ENCODE measurements around the gene RPS6KA2.

Gene RPS6KA2

DNA sequence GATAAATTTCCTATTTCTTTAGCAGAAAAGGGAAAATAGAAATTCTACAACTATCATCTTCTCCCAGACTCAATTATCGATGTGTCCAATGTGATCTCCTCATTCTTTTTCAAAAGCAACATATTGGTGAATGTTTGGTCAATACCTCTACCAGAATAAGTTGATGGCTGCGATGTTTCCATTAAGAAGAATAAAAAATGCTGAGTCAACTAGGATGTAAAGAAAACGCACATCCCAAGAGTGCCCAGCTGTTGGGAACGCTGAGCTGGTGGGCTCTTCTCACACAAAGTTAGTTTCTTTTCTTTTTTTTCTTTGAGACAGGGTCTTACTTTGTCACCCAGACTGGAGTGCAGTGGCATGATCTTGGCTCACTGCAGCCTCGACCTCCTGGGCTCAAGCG lies 80.4 kb downstream of the RPS6KA2 start:
- Histone ChIP-seq H3K4me1 (ENCODE audit: insufficient read depth, low read length) (no peaks in the 10 kb centered on the region), H3K9ac (ENCODE audit: low read depth, low read length) (no peak overlapping the region), H3K27me3 (ENCODE audit: insufficient read depth, low read length, poor library complexity) (no peaks in the 10 kb centered on the region), H3K36me3 (ENCODE audit: insufficient read depth, low read length) (no peaks in the 10 kb centered on the region), H3K4me2 (ENCODE audit: insufficient read depth, low read length) (no peak overlapping the region), H4K20me1 (ENCODE audit: insufficient read depth, low read length) (no peaks in the 10 kb centered on the region), H3K27ac (ENCODE audit: low read length) (no peak overlapping the region), H2AFZ (ENCODE audit: low read depth, low read length) (no peak overlapping the region), H3K9me3 (ENCODE audit: insufficient read depth, low read length, severe bottlenecking) (no peaks in the 10 kb centered on the region), H3K4me3 (ENCODE audit: low read depth in 1 of 2, low read length in 2 of 2) (no peak overlapping the region), H3K79me2 (ENCODE audit: insufficient read depth, low read length) (no peaks in the 10 kb centered on the region)
- DNase-seq = no peak
- ATAC-seq (ENCODE audit: insufficient read depth, low read depth) = no peak
- TF ChIP-seq, protein P1, sequence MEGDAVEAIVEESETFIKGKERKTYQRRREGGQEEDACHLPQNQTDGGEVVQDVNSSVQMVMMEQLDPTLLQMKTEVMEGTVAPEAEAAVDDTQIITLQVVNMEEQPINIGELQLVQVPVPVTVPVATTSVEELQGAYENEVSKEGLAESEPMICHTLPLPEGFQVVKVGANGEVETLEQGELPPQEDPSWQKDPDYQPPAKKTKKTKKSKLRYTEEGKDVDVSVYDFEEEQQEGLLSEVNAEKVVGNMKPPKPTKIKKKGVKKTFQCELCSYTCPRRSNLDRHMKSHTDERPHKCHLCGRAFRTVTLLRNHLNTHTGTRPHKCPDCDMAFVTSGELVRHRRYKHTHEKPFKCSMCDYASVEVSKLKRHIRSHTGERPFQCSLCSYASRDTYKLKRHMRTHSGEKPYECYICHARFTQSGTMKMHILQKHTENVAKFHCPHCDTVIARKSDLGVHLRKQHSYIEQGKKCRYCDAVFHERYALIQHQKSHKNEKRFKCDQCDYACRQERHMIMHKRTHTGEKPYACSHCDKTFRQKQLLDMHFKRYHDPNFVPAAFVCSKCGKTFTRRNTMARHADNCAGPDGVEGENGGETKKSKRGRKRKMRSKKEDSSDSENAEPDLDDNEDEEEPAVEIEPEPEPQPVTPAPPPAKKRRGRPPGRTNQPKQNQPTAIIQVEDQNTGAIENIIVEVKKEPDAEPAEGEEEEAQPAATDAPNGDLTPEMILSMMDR (IDR thresholded peaks at IDR 0.05; ENCODE audit: borderline replicate concordance, extremely low read depth, low read length, poor library complexity, severe bottlenecking) = no peak
- TF ChIP-seq EZH2 (IDR thresholded peaks at IDR 0.05; ENCODE audit: borderline replicate concordance, low read depth, low read length, severe bottlenecking) = no peak

- no peak for ATAC-seq (ENCODE audit: insufficient read depth, low read depth)
- Histone ChIP-seq H3K4me3 (ENCODE audit: low read depth in 1 of 2, low read length in 2 of 2) (no peak overlapping the region), H3K9me3 (ENCODE audit: insufficient read depth, low read length, severe bottlenecking) (no peaks in the 10 kb centered on the region), H3K36me3 (ENCODE audit: insufficient read depth, low read length) (no peaks in the 10 kb centered on the region), H3K79me2 (ENCODE audit: insufficient read depth, low read length) (no peaks in the 10 kb centered on the region), H3K27ac (ENCODE audit: low read length) (no peak overlapping the region), H2AFZ (ENCODE audit: low read depth, low read length) (no peak overlapping the region), H3K9ac (ENCODE audit: low read depth, low read length) (no peak overlapping the region), H4K20me1 (ENCODE audit: insufficient read depth, low read length) (no peaks in the 10 kb centered on the region), H3K4me1 (ENCODE audit: insufficient read depth, low read length) (no peaks in the 10 kb centered on the region), H3K27me3 (ENCODE audit: insufficient read depth, low read length, poor library complexity) (no peaks in the 10 kb centered on the region), H3K4me2 (ENCODE audit: insufficient read depth, low read length) (no peak overlapping the region)
- no peak for DNase-seq
- TF ChIP-seq, protein P1 (IDR thresholded peaks at IDR 0.05; ENCODE audit: borderline replicate concordance, extremely low read depth, low read length, poor library complexity, severe bottlenecking) = no peak
- TF ChIP-seq EZH2 (IDR thresholded peaks at IDR 0.05; ENCODE audit: borderline replicate concordance, low read depth, low read length, severe bottlenecking) = no peak
Observed at GRCh38 chr6:166545156-166546034, 81.7 kb downstream of the RPS6KA2 start.

- H3K9ac ChIP-seq (ENCODE audit: low read depth, low read length) = no peak overlapping the region
- no peak overlapping the region for H2AFZ ChIP-seq (ENCODE audit: low read depth, low read length)
- no peak overlapping the region for H3K4me2 ChIP-seq (ENCODE audit: insufficient read depth, low read length)
- peaks cover 5% of the 10 kb centered on the region for H3K4me1 ChIP-seq (ENCODE audit: insufficient read depth, low read length)
- no peaks in the 10 kb centered on the region for H3K9me3 ChIP-seq (ENCODE audit: insufficient read depth, low read length, severe bottlenecking)
- H3K27me3 ChIP-seq (ENCODE audit: insufficient read depth, low read length, poor library complexity) = no peaks in the 10 kb centered on the region
- H3K36me3 ChIP-seq (ENCODE audit: insufficient read depth, low read length) = no peaks in the 10 kb centered on the region
- H3K4me3 ChIP-seq (ENCODE audit: low read depth in 1 of 2, low read length in 2 of 2) = no peak overlapping the region
- H4K20me1 ChIP-seq (ENCODE audit: insufficient read depth, low read length) = no peaks in the 10 kb centered on the region
- no peak overlapping the region for H3K27ac ChIP-seq (ENCODE audit: low read length)
- no peaks in the 10 kb centered on the region for H3K79me2 ChIP-seq (ENCODE audit: insufficient read depth, low read length)
- no peak for TF ChIP-seq EZH2 (IDR thresholded peaks at IDR 0.05; ENCODE audit: borderline replicate concordance, low read depth, low read length, severe bottlenecking)
- TF ChIP-seq, protein P1 (IDR thresholded peaks at IDR 0.05; ENCODE audit: borderline replicate concordance, extremely low read depth, low read length, poor library complexity, severe bottlenecking) = no peak
- ATAC-seq (ENCODE audit: insufficient read depth, low read depth) = no peak
- no peak for DNase-seq
Observed at GRCh38 chr6:166544296-166544605, 82.8 kb downstream of the RPS6KA2 start.
